Spleen (tissue), 3 donors: ENCODE results near the gene HRG.

Source experiments
- POLR2A ChIP-seq, 3 donors: fragments of 450-650 bp; IDR thresholded peaks; one replicate each; pipeline ENCODE4 v1.5.1; 2017; ENCODE audit warnings: antibody characterized with exemption in 3 of 3, mild to moderate bottlenecking in 1 of 3
- POLR2AphosphoS5 ChIP-seq, 3 donors: sonication (generic); formaldehyde crosslinking; IDR thresholded peaks; one replicate each; pipeline ENCODE4 v1.5.1; 2017; ENCODE audit warnings: antibody characterized with exemption in 3 of 3

DNA sequence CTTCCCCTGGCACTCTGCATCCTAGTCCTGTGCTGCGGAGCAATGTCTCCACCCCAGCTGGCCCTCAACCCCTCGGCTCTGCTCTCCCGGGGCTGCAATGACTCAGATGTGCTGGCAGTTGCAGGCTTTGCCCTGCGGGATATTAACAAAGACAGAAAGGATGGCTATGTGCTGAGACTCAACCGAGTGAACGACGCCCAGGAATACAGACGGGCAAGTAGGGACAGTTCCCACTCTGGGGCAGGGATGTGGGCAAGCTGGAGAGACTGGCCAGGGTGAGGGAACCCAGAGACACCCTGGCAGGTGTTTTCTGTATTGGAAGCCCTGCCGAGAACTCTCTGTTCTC is 25.4 kb upstream of the HRG start:
- no peak for TF ChIP-seq POLR2AphosphoS5 (IDR thresholded peaks at IDR 0.05)
- no peak for TF ChIP-seq POLR2A (IDR thresholded peaks at IDR 0.05)
